IMR-90 (cell line): ENCODE results near the gene RAET1G. TPM values are rescaled to one million over a fixed set of nuclear protein-coding genes. Genes with fewer than 3 reads are reported as not detected.

ENCODE experiments used
- ATAC-seq: fragments of 200-7000 bp; cut with Tn5 transposase; 2 replicates; pipeline ENCODE4 v1.9.1; 2020; ENCODE audit warnings: low read depth, mild to moderate bottlenecking, moderate library complexity
- BruUV-seq: library from RNA; stranded (reverse); fragments of 400-500 nt; replicated peaks from 2 replicates; lab custom pipeline; 2021; lab: Mats Ljungman, UMichigan
- CTCF ChIA-PET: fragments of 300-600 bp; formaldehyde crosslinking; extraction: SDS; loops from one replicate; lab custom pipeline; 2021; ENCODE audit warnings: antibody characterized with exemption; lab: Yijun Ruan, JAX
- POLR2A ChIA-PET: fragments of 300-600 bp; sonication (Branson Sonifier 250); formaldehyde crosslinking; loops from one replicate; lab custom pipeline; 2022; ENCODE audit warnings: antibody characterized with exemption; ENCODE audit not compliant: unreplicated experiment; lab: Charles Lee
- DNase-seq: peaks from one replicate; pipeline ENCODE4 v3.0.0; 2013
- H2AFZ ChIP-seq: replicated peaks from 2 replicates; pipeline ENCODE3; 2013; ENCODE audit warnings: low read length, mild to moderate bottlenecking; ENCODE audit not compliant: poor library complexity
- H2AK5ac ChIP-seq: 2 replicates; pipeline ENCODE4 v1.6.1; 2013; ENCODE audit warnings: low read depth, low read length, inconsistent platforms
- H2AK9ac ChIP-seq: replicated peaks from 2 replicates; pipeline ENCODE3; 2013; ENCODE audit warnings: mild to moderate bottlenecking, low read depth, low read length, moderate library complexity; ENCODE audit not compliant: poor library complexity
- H2BK120ac ChIP-seq: 2 replicates; pipeline ENCODE4 v1.6.1; 2013; ENCODE audit warnings: low read depth, low read length, inconsistent platforms
- H2BK15ac ChIP-seq: 3 replicates; pipeline ENCODE4 v1.6.1; 2013; ENCODE audit warnings: low read depth, low read length, inconsistent platforms
- H2BK20ac ChIP-seq: 2 replicates; pipeline ENCODE4 v1.6.1; 2013; ENCODE audit warnings: low read depth, mild to moderate bottlenecking, inconsistent platforms, low read length, moderate library complexity
- H2BK5ac ChIP-seq: 2 replicates; pipeline ENCODE4 v1.6.1; 2013; ENCODE audit warnings: mild to moderate bottlenecking, low read depth, low read length, inconsistent platforms; ENCODE audit not compliant: poor library complexity, severe bottlenecking
- H3K14ac ChIP-seq: replicated peaks from 2 replicates; pipeline ENCODE4 v1.6.1; 2013; ENCODE audit warnings: low read depth, low read length, inconsistent platforms
- H3K18ac ChIP-seq: 2 replicates; pipeline ENCODE4 v1.6.1; 2013; ENCODE audit warnings: low read depth, low read length, control low read depth
- H3K23ac ChIP-seq: 2 replicates; pipeline ENCODE4 v1.6.1; 2013; ENCODE audit warnings: low read depth, low read length, inconsistent platforms
- H3K27ac ChIP-seq: 2 replicates; pipeline ENCODE4 v1.5.1; 2013; ENCODE audit warnings: mild to moderate bottlenecking, control low read depth, low read length; ENCODE audit not compliant: insufficient read depth
- H3K27me3 ChIP-seq: 2 replicates; pipeline ENCODE4 v1.6.1; 2013; ENCODE audit warnings: low read length; ENCODE audit not compliant: control insufficient read depth, insufficient read depth
- H3K36me3 ChIP-seq: 2 replicates; pipeline ENCODE4 v1.6.1; 2013; ENCODE audit warnings: low read length, mixed read lengths; ENCODE audit not compliant: control insufficient read depth, insufficient read depth
- H3K4ac ChIP-seq: 2 replicates; pipeline ENCODE4 v1.6.1; 2013; ENCODE audit warnings: low read depth, low read length, inconsistent platforms
- H3K4me1 ChIP-seq: 2 replicates; pipeline ENCODE4 v1.6.1; 2013; ENCODE audit warnings: low read length, mixed read lengths; ENCODE audit not compliant: control insufficient read depth, insufficient read depth
- H3K4me2 ChIP-seq: 2 replicates; pipeline ENCODE4 v1.6.1; 2013; ENCODE audit warnings: low read depth, mild to moderate bottlenecking, control low read depth, low read length, moderate library complexity
- H3K4me3 ChIP-seq: 2 replicates; pipeline ENCODE4 v1.5.1; 2013; ENCODE audit warnings: low read depth, mild to moderate bottlenecking, control low read depth, low read length, moderate library complexity; ENCODE audit not compliant: insufficient read depth
- H3K56ac ChIP-seq: 2 replicates; pipeline ENCODE4 v1.6.1; 2013; ENCODE audit warnings: low read length, inconsistent platforms; ENCODE audit not compliant: insufficient read depth; ENCODE audit errors: extremely low read depth
- H3K79me1 ChIP-seq, 2 experiments: 2 replicates each; pipeline ENCODE4 v1.6.1; 2013; ENCODE audit warnings: low read length in 2 of 2, inconsistent platforms in 1 of 2, low read depth in 1 of 2
- H3K9ac ChIP-seq: 2 replicates; pipeline ENCODE4 v1.6.1; 2013; ENCODE audit warnings: low read depth, low read length, control low read depth
- H3K9me1 ChIP-seq: 2 replicates; pipeline ENCODE4 v1.6.1; 2013; ENCODE audit warnings: low read length, inconsistent platforms; ENCODE audit not compliant: insufficient read depth
- H3K9me3 ChIP-seq: 2 replicates; pipeline ENCODE4 v1.6.1; 2013; ENCODE audit warnings: low read length; ENCODE audit not compliant: control insufficient read depth, insufficient read depth
- H4K20me1 ChIP-seq: 2 replicates; pipeline ENCODE4 v1.6.1; 2013; ENCODE audit warnings: low read length, inconsistent platforms; ENCODE audit not compliant: insufficient read depth
- H4K5ac ChIP-seq: 2 replicates; pipeline ENCODE4 v1.6.1; 2013; ENCODE audit warnings: mild to moderate bottlenecking, low read depth, low read length, control low read depth
- H4K8ac ChIP-seq, 2 experiments: 2 replicates each; pipeline ENCODE4 v1.6.1; 2013; ENCODE audit warnings: low read depth in 2 of 2, low read length in 2 of 2, control low read depth in 1 of 2, inconsistent platforms in 1 of 2
- H4K91ac ChIP-seq: 2 replicates; pipeline ENCODE4 v1.6.1; 2013; ENCODE audit warnings: low read depth, low read length, inconsistent platforms; ENCODE audit not compliant: insufficient read depth
- MAZ ChIP-seq: IDR thresholded peaks from 2 replicates; pipeline ENCODE4 v1.6.1; 2012; ENCODE audit warnings: low read depth, mild to moderate bottlenecking, low read length, improper control_type of control experiment, moderate library complexity, borderline replicate concordance
- WGBS, 2 experiments: methylation state at CpG; one replicate each; pipeline versions ENCODE4 v1.1.5 to v1.1.7; 2013; ENCODE audit warnings: missing lambda C conversion rate in 2 of 2; ENCODE audit not compliant: insufficient read length in 1 of 2; ENCODE audit errors: extremely low coverage in 2 of 2; 5-methylcytosine and 5-hydroxymethylcytosine counted together
- dilution Hi-C: fragments of 300-500 bp; cut with HindIII; formaldehyde crosslinking; loops from one replicate; pipeline ENCODE4 v1.14.3; 2018; ENCODE audit warnings: low sequenced_read_pairs; ENCODE audit not compliant: unreplicated experiment
- in situ Hi-C: fragments of 300-500 bp; cut with MboI; formaldehyde crosslinking; loops from 3 replicates; pipeline ENCODE4 v1.14.3; 2019; ENCODE audit warnings: low sequenced_read_pairs, inconsistent platforms, mixed read lengths
- intact Hi-C: fragments of 100-400 bp; cut with micrococcal nuclease; formaldehyde crosslinking; loops from 2 replicates; pipeline ENCODE4 v1.10.0; 2022
- polyA plus RNA-seq, 3 experiments: library from polyadenylated mRNA; depleted of rRNA; stranded (reverse); fragments of >200 nt; gene quantifications; 2 replicates each; pipeline ENCODE4 v1.2.3, GENCODE V29; 2012; ENCODE audit warnings: low replicate concordance in 1 of 3
- total RNA-seq: library from RNA; depleted of rRNA; stranded (reverse); fragments of >200 nt; gene quantifications from 2 replicates; pipeline ENCODE4 v1.2.3, GENCODE V29; 2012

RAET1G gene
- total and polyA plus RNA-seq, 2 of the 4 experiments (the other 2 are of a cell fraction), result 1.3 to 4.2 TPM

DNA sequence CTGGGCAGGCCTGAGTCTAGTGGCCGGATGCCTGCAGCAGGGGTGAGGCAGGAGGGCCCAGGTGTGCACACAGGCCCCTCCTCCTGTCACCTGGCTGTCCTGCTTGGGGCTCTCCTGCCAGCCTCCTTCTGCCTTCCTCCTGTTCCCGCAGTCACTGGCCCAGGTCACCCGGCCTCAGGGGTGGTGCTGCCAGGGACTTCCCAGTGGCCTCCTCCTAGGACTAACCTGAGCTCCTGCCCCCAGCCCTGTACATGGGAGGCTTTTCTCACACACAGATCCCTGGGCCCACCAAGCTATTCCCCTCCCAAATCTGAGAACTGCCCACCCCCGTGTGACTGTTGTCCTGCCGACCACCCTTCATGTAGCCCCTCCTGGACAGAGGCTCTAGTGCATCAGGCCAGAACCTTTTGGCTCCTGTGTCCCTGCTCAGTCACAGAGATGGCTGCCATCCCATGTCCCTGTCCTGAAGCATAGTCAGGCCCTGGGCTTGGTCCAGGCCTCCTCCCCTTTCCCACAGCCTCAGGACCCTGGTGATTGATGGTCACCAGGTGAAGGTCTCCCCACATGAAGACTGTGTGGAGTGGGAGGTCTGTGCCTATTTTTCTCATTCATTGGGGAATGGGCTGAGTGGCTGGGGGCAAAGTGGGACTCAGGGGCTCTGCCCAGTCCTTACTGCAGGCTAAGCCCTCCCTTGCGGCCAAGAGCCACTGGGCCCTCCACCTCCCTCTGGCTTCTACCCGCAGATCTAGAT, 39.7 kb upstream of the RAET1G start:
- H3K4me1 ChIP-seq, result peaks cover 2% of the 10 kb centered on the region; the same call in 1 of the 2 replicates
- H4K20me1 ChIP-seq, result no peaks in the 10 kb centered on the region; the same call in 1 of the 2 replicates
- H3K23ac ChIP-seq, result no peak overlapping the region
- H3K56ac ChIP-seq, result no peak overlapping the region
- H3K36me3 ChIP-seq, result no peaks in the 10 kb centered on the region
- H2AK5ac ChIP-seq, result peak overlapping the region; percentile 42
- BruUV-seq, result no TSS peak
- peaks cover 52% of the 10 kb centered on the region for H3K27me3 ChIP-seq
- intact Hi-C loops, result no loop called here
- no peak for TF ChIP-seq MAZ
- no peak overlapping the region for H2BK5ac ChIP-seq
- dilution Hi-C loops, result no loop called here
- no peak overlapping the region for H3K27ac ChIP-seq
- ATAC-seq (no peak; the same call in 1 of the 2 replicates), DNase-seq (no peak)
- H3K79me1 ChIP-seq, result 0 out of 4 replicates have a peak, but pooled peaks cover 0 to 4% of the 10 kb centered on the region in 2 experiments
- in situ Hi-C loops, result no loop called here
- peak overlapping the region; percentile 94 for H2AK9ac ChIP-seq
- H3K4ac ChIP-seq, result peak overlapping the region; percentile 64
- H2BK15ac ChIP-seq, result peak overlapping the region; percentile 59; the same call in 1 of the 3 replicates
- H3K9me3 ChIP-seq, result no peaks in the 10 kb centered on the region; the same call in 1 of the 2 replicates
- peak overlapping the region; percentile 84 for H4K91ac ChIP-seq
- H3K4me2 ChIP-seq, result peak overlapping the region; percentile 88
- H2AFZ ChIP-seq, result peak overlapping the region; percentile 89
- H2BK20ac ChIP-seq, result peak overlapping the region; percentile 5; the same call in 1 of the 2 replicates
- ChIA-PET CTCF (no interaction called here), POLR2A (no interaction called here)
- no peak overlapping the region for H3K18ac ChIP-seq
- peak overlapping the region; percentile 74; the same call in 1 of the 2 replicates for H3K9ac ChIP-seq
- no peak overlapping the region for H4K5ac ChIP-seq
- H3K9me1 ChIP-seq, result 0 out of 2 replicates have a peak, but pooled peaks cover 7% of the 10 kb centered on the region
- H3K4me3 ChIP-seq, result peak overlapping the region; percentile 53; the same call in 1 of the 2 replicates
- peak overlapping the region; percentile 56 to 73; a peak in 3 of 4 replicates for H4K8ac ChIP-seq
- peak overlapping the region; percentile 64; the same call in 1 of the 2 replicates for H3K14ac ChIP-seq
- H2BK120ac ChIP-seq, result peak overlapping the region; percentile 30
- 82% methylated on average over 2 of the region's 7 CpGs; no CpG with 5 or more reads in 1 of the 2 experiments for WGBS, 2 experiments
